Measurements from ENCODE around the gene MYCL. TPM values are rescaled to one million over a fixed set of nuclear protein-coding genes. Genes with fewer than 3 reads are reported as not detected.

Gene MYCL
- total and polyA plus RNA-seq, 2 of the 13 experiments (the other 11 are each of a cell fraction or from before 2014, with no cell fraction given): 0.31 to 1.7 TPM

- TF ChIP-seq ZNF224 (CRISPR knock-in tag; IDR thresholded peaks at IDR 0.05) (peak; percentile 66; the same call in 1 of the 2 replicates), ZNF382 (CRISPR knock-in tag; IDR thresholded peaks at IDR 0.05; ENCODE audit: borderline replicate concordance) (no peak), ZNF746 (CRISPR knock-in tag; IDR thresholded peaks at IDR 0.05) (peak; percentile 59; the same call in 1 of the 2 replicates), RAD51 (IDR thresholded peaks at IDR 0.05; ENCODE audit: borderline replicate concordance) (no peak), KDM2A (CRISPR knock-in tag; IDR thresholded peaks at IDR 0.05; ENCODE audit: borderline replicate concordance, low read depth) (peak; percentile 81), USF2 (IDR thresholded peaks at IDR 0.05; ENCODE audit: low read depth, low read length) (no peak), USF2 (CRISPR knock-in tag; IDR thresholded peaks at IDR 0.05; ENCODE audit: borderline replicate concordance) (no peak), ZNF468 (CRISPR knock-in tag; IDR thresholded peaks at IDR 0.05) (no peak), SNAPC2 (CRISPR knock-in tag; IDR thresholded peaks at IDR 0.05) (no peak), XBP1 (CRISPR knock-in tag; IDR thresholded peaks at IDR 0.05) (no peak), TBL1XR1 (IDR thresholded peaks at IDR 0.05; ENCODE audit: borderline replicate concordance, low read length, partially characterized antibody) (no peak), ZNF34 (CRISPR knock-in tag; IDR thresholded peaks at IDR 0.05; ENCODE audit: borderline replicate concordance) (0 out of 2 replicates have a peak, but pooled peaks have one; percentile 20), ZNF850 (CRISPR knock-in tag; conservative IDR thresholded peaks at IDR 0.05) (no peak), CERS6 (CRISPR knock-in tag; IDR thresholded peaks at IDR 0.05) (no peak), KDM3A (CRISPR knock-in tag; IDR thresholded peaks at IDR 0.05; ENCODE audit: low read depth) (0 out of 2 replicates have a peak, but pooled peaks have one; percentile 40), ZNF770 (CRISPR knock-in tag; IDR thresholded peaks at IDR 0.05) (no peak), RFX1 (IDR thresholded peaks at IDR 0.05) (no peak), SP2 (CRISPR knock-in tag; IDR thresholded peaks at IDR 0.05) (no peak), ZNF10 (CRISPR knock-in tag; IDR thresholded peaks at IDR 0.05; ENCODE audit: borderline replicate concordance, low read depth) (no peak), RORA (CRISPR knock-in tag; IDR thresholded peaks at IDR 0.05) (no peak), ATF7-NPFF (CRISPR knock-in tag; IDR thresholded peaks at IDR 0.05; ENCODE audit: low read depth) (peak; percentile 11; the same call in 1 of the 2 replicates), CBX1 (IDR thresholded peaks at IDR 0.05; ENCODE audit: low read depth) (no peak), FOXK2 (IDR thresholded peaks at IDR 0.05) (no peak), YEATS2 (CRISPR knock-in tag; IDR thresholded peaks at IDR 0.05; ENCODE audit: borderline replicate concordance) (no peak), HINFP (CRISPR knock-in tag; IDR thresholded peaks at IDR 0.05; ENCODE audit: low read depth) (no peak)
Measured at GRCh38 chr1:39901714-39902459, at the start of gene MYCL (continued).
